ENCODE measurements around the gene ASAP2.

DNA sequence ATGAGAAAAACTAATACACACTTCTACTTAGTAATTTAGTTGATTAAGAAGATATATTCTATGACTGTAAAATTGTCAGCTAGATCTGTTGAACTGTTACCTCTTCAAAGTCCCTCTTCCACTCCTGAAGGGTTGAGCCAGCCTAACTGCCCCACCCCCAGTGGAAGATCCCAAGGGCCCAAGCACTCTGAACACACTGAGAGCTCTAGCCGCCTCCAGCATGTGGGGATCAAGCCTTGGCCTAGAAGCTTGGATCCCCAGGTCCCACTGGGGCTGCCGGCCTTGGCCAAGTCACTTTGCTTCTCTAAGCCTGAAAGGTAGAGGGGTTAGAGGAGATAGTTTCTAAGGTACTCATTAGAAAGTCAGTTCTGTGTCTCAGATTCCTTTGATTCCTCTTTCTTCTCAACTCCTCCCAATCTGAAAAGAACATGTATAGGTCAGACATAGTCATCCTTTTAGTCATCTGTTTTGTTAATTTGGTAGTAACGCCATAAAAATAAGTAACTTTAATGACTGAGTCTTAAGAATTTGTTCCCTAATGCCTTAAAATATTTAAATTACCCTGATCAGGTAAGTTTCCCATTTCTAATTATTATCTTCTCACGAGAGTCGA, 222.5 kb downstream of the ASAP2 start:
- TF ChIP-seq, protein P1, sequence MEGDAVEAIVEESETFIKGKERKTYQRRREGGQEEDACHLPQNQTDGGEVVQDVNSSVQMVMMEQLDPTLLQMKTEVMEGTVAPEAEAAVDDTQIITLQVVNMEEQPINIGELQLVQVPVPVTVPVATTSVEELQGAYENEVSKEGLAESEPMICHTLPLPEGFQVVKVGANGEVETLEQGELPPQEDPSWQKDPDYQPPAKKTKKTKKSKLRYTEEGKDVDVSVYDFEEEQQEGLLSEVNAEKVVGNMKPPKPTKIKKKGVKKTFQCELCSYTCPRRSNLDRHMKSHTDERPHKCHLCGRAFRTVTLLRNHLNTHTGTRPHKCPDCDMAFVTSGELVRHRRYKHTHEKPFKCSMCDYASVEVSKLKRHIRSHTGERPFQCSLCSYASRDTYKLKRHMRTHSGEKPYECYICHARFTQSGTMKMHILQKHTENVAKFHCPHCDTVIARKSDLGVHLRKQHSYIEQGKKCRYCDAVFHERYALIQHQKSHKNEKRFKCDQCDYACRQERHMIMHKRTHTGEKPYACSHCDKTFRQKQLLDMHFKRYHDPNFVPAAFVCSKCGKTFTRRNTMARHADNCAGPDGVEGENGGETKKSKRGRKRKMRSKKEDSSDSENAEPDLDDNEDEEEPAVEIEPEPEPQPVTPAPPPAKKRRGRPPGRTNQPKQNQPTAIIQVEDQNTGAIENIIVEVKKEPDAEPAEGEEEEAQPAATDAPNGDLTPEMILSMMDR (conservative IDR thresholded peaks at IDR 0.05; ENCODE audit: low read depth, low read length) = no peak
- TF ChIP-seq EZH2phosphoT487 (IDR thresholded peaks at IDR 0.05; ENCODE audit: borderline replicate concordance, low read length) = no peak
